Tibial artery (tissue), 4 donors: ENCODE data around the gene LRRTM1.

ENCODE experiments used
- DNase-seq, 2 donors: peaks; one replicate each; pipeline ENCODE4 v3.0.0-alpha.2; 2019
- H3K27ac ChIP-seq, 2 donors: fragments of 200-600 bp; sonication (generic) in 1 of 2; 1 replicate in 1 of 2; 2 replicates in 1 of 2; pipeline ENCODE4 v1.5.1; 2018 to 2019; ENCODE audit warnings: mild to moderate bottlenecking in 1 of 2
- H3K27me3 ChIP-seq, 2 donors: fragments of 200-600 bp; sonication (generic) in 1 of 2; one replicate each; pipeline versions ENCODE4 v1.5.1 to v1.6.0; 2016 to 2019
- H3K36me3 ChIP-seq, 3 donors: fragments of 200-600 bp; sonication (generic) in 2 of 3; one replicate each; pipeline ENCODE4 v1.5.1; 2016 to 2019; ENCODE audit warnings: mild to moderate bottlenecking in 2 of 3
- H3K4me1 ChIP-seq, 4 donors: fragments of 200-600 bp; sonication (generic) in 2 of 4; 1 replicate in 3 of 4; 2 replicates in 1 of 4; pipeline ENCODE4 v1.5.1; 2016 to 2019
- H3K4me3 ChIP-seq, 2 donors: fragments of 200-600 bp; sonication (generic) in 1 of 2; 1 replicate in 1 of 2; 2 replicates in 1 of 2; pipeline ENCODE4 v1.5.1; 2018 to 2019; ENCODE audit warnings: mild to moderate bottlenecking in 2 of 2
- H3K9me3 ChIP-seq, 3 donors: fragments of 200-600 bp; sonication (generic) in 1 of 3; one replicate each; pipeline ENCODE4 v1.5.1; 2016 to 2019
- CTCF ChIP-seq, 2 experiments: fragments of 200-600 bp in 1 of 2; fragments of 450-650 bp in 1 of 2; IDR thresholded peaks; one replicate each; pipeline ENCODE4 v1.5.1; 2017 to 2019; ENCODE audit warnings: antibody characterized with exemption in 2 of 2, mild to moderate bottlenecking in 1 of 2, moderate library complexity in 1 of 2
- intact Hi-C: fragments of 100-400 bp; cut with DNase I; formaldehyde crosslinking; loops from one replicate; pipeline ENCODE4 v1.15.0; 2023; ENCODE audit warnings: low total_unique reads

The LRRTM1 gene

GRCh38 chr2:80328159-80328571 lies 23.6 kb upstream of the LRRTM1 start:
- no peaks in the 10 kb centered on the region for H3K4me1 ChIP-seq
- no peak overlapping the region for H3K4me3 ChIP-seq
- H3K27ac ChIP-seq = no peak overlapping the region
- no peak for DNase-seq
- no peak for TF ChIP-seq CTCF (IDR thresholded peaks at IDR 0.05)
- H3K27me3 ChIP-seq = peaks cover 0 to 3% of the 10 kb centered on the region in 2 donors
- intact Hi-C loops = no loop called here
- no peaks in the 10 kb centered on the region for H3K36me3 ChIP-seq
- no peaks in the 10 kb centered on the region for H3K9me3 ChIP-seq

- no peak for DNase-seq
- intact Hi-C loops = no loop called here
- no peak for TF ChIP-seq CTCF (IDR thresholded peaks at IDR 0.05)
Measured at GRCh38 chr2:80326861-80327260, 22.3 kb upstream of the LRRTM1 start.

GRCh38 chr2:80326214-80326613 lies 21.7 kb upstream of the LRRTM1 start:
- no peaks in the 10 kb centered on the region for H3K4me1 ChIP-seq
- H3K27me3 ChIP-seq = peaks cover 0 to 19% of the 10 kb centered on the region in 2 donors
- DNase-seq = no peak
- no peaks in the 10 kb centered on the region for H3K9me3 ChIP-seq
- H3K36me3 ChIP-seq = no peaks in the 10 kb centered on the region
- no peak overlapping the region for H3K4me3 ChIP-seq
- TF ChIP-seq CTCF (IDR thresholded peaks at IDR 0.05) = no peak
- intact Hi-C loops = no loop called here
- H3K27ac ChIP-seq = no peak overlapping the region

More at GRCh38 chr2:80326861-80327260, 22.3 kb upstream of the LRRTM1 start:
- no peak overlapping the region for H3K27ac ChIP-seq
- H3K4me1 ChIP-seq = no peaks in the 10 kb centered on the region
- H3K36me3 ChIP-seq = no peaks in the 10 kb centered on the region
- no peak overlapping the region for H3K4me3 ChIP-seq
- H3K9me3 ChIP-seq = no peaks in the 10 kb centered on the region
- peaks cover 0 to 15% of the 10 kb centered on the region in 2 donors for H3K27me3 ChIP-seq

GRCh38 chr2:80324525-80324924 lies 20.0 kb upstream of the LRRTM1 start:
- no peaks in the 10 kb centered on the region for H3K9me3 ChIP-seq
- no peak for TF ChIP-seq CTCF (IDR thresholded peaks at IDR 0.05)
- H3K4me3 ChIP-seq = no peak overlapping the region
- H3K36me3 ChIP-seq = no peaks in the 10 kb centered on the region
- no peaks in the 10 kb centered on the region for H3K4me1 ChIP-seq
- DNase-seq = no peak
- H3K27ac ChIP-seq = no peak overlapping the region
- H3K27me3 ChIP-seq = peaks cover 0 to 20% of the 10 kb centered on the region in 2 donors
- intact Hi-C loops = no loop called here

GRCh38 chr2:80323610-80324009 lies 19.1 kb upstream of the LRRTM1 start:
- no peak overlapping the region for H3K4me3 ChIP-seq
- DNase-seq = no peak
- H3K9me3 ChIP-seq = no peaks in the 10 kb centered on the region
- intact Hi-C loops = no loop called here
- no peaks in the 10 kb centered on the region for H3K36me3 ChIP-seq
- peaks cover 0 to 20% of the 10 kb centered on the region in 2 donors for H3K27me3 ChIP-seq
- no peak overlapping the region for H3K27ac ChIP-seq
- TF ChIP-seq CTCF (IDR thresholded peaks at IDR 0.05) = no peak
- no peaks in the 10 kb centered on the region for H3K4me1 ChIP-seq

- Histone ChIP-seq H3K27me3 (peaks cover 0 to 17% of the 10 kb centered on the region in 2 donors), H3K36me3 (no peaks in the 10 kb centered on the region), H3K9me3 (no peaks in the 10 kb centered on the region), H3K4me3 (no peak overlapping the region), H3K27ac (no peak overlapping the region), H3K4me1 (no peaks in the 10 kb centered on the region)
- TF ChIP-seq CTCF (IDR thresholded peaks at IDR 0.05) = no peak
- no peak for DNase-seq
- intact Hi-C loops = no loop called here
Measured at GRCh38 chr2:80322958-80323357, 18.4 kb upstream of the LRRTM1 start.
